SKM-1 treated with dmso at 0.1 percent for 144 hours (cell line): ENCODE results near the gene RNF224.
"Not testable (repeated sequence)": the region's sequence is repeated elsewhere in the genome, so short reads cannot be mapped to it uniquely, and the experiment has no call there.

ENCODE experiments used
- DNase-seq: peaks from one replicate; lab custom pipeline; 2025; ENCODE audit not compliant: unreplicated experiment; lab: John Stamatoyannopoulos, UW

The RNF224 gene

DNA sequence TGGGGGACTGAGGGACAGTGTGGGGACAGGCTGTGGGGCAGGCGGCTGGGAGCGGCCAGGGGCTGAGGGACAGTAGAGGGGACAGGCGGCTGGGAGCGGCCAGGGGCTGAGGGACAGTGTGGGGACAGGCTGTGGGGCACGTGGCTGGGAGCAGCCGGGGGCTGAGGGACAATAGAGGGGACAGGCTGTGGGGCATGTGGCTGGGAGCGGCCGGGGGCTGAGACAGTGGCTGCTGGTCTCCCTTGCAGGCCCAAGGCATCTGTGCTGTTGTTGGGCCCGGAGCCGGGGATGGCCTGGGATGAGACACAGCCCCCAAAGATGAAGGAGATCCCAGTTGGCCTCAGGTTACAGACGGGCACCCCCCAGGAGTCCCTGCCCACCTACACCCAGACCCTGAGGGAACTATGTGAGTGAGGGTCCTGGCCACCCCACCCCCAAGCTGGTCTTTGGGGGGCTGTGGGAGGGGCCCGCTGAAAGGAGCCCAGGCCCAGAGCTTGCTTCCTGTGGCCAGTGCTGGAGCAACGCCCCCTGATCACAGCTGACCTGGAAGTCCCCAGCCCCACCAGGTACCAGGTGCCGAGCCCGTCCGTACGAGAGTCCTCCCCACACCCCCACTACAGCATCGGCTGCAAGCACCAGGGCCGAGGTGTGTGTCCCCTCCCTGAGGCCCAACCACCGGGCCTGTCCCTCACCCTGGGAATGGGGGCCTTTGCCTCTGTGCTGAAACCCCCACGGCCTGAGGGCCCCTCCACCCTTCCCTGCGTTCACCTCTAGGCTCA lies 24.4 kb downstream of the RNF224 start:
- no peak for DNase-seq

DNA sequence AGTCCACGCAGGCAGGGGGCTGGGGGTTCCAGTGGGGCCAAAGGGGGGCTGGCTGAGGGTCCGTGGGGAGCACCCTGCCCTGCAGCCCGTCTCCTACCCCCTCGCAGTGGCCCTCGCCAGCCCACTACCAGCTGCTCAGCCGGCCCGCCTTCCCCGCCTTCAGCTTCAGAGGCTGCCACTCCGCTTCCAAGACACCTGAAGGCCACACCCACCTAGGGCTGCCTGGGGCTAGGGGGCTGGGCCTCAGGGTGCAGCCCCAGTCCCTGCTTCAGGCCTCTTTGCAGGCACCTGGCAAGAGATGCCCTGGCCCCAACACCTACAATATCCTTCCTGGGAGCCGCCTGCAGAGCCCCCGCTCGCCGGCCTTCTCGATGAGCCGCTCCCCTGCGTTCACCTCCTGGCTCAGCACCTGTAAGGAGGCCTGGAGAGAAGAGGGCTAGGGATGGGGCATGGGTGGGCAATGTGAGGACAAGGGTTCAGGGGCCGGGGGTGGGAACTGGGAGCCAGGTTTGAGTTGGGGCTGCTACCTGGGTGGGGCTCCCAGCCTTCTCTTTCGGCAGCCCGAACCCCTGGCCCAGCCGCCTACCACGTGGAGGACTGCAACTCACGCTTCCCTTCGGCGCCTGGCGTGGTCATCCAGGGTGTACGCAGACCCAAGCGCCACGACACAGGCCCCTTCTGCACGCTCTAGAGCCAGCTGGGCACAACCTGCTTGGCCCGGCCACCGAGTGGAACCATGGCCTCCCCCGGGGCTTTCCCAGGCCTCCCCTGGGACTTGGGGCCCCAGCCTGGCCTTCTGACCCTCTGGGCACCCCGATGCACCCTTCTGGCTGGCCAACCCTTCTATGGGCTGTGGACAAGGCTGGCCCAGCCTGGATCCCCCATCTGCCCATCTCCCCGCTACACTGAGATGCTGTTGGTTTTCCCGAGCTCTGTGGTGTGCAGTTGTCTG lies 25.5 kb downstream of the RNF224 start:
- no peak for DNase-seq

DNA sequence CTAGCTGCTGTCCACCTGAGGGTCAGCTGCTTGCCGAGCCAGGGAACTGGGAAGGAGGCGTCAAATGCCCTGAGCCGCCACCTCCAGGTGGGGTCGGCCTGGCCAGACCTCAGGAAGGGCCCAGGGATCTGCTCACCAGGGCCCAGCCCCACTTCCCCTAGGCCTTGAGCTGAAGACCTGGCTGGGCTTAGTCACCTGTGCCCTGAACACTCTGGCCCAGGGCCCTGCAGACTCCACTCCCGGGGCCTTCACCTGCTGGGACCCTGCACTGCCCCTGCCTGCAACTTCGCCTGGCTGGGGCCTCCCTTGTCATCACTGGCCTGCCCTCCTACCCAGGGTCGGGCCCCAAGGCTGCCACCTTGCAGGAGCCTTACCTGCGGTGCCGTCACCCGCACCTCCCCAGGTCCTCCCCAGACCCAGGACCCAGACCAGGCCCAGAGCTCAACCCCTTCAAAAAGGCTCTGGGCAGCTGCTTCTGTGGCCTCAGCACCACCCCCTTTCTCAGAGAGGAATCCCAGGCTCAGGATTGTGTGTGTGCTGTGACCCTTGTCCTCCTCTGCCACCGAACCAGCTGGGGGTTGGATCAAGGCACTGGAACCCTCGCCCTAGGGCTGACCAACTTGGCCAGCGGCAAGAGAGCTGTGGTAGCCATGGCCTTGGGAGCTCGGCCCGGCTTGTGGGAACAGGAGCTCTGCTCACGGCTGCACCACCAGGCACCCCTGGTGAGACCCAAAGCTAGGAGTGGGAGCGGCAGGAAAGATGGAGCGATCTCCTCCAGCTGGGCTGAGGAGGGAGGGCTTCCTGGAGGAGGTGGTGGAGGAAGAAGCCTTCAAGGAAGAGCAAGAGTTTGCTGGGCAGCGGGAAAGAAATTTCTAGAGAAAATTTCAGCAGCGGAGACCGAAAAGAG lies 26.7 kb downstream of the RNF224 start:
- no peak for DNase-seq

DNA sequence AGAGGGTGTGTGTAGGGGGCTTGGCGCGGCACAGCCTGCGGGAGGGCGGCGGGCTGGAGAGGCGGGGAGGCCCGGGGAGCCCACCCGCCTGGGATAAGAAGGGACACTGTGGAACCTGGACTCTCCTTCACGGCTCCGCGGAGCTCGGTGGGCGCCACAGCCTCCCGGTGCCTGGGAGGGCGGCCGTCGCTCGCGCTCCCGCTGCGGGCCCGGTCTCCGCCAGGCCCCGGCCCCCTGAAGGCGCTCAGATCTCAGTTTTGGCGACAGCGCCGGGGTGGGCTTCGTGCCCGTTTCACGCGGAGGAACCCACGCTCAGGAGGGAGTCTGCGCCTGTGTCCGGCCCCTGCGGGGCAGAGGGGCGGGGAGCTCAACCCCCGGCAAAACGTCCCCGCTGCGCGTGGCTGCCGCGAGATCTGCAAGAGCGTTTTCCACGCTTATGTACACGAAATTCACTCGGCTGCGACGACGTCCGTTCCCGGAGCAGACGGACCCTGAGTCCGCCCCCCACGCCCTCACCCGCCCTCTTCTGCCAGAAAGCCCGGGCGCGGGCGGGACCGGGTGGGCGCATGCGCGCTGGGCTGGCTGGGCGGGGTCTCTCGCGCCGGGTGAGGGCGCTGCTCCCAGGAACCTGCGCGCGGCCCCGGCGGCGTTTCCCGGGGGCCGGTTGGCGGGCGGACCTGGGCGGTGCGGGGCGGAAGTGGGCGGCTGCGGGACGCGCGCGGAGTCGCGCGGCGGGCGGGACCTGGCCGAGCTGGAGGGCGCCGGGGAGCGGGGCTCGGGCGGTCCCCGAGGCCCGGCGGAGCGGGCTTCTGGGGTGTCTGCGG lies 27.5 kb downstream of the RNF224 start, which contains the start of gene NELFB:
Gene NELFB (plus strand): TSS at position 704 of the 824 bp plus-strand sequence.
- peak; percentile 80 for DNase-seq

DNA sequence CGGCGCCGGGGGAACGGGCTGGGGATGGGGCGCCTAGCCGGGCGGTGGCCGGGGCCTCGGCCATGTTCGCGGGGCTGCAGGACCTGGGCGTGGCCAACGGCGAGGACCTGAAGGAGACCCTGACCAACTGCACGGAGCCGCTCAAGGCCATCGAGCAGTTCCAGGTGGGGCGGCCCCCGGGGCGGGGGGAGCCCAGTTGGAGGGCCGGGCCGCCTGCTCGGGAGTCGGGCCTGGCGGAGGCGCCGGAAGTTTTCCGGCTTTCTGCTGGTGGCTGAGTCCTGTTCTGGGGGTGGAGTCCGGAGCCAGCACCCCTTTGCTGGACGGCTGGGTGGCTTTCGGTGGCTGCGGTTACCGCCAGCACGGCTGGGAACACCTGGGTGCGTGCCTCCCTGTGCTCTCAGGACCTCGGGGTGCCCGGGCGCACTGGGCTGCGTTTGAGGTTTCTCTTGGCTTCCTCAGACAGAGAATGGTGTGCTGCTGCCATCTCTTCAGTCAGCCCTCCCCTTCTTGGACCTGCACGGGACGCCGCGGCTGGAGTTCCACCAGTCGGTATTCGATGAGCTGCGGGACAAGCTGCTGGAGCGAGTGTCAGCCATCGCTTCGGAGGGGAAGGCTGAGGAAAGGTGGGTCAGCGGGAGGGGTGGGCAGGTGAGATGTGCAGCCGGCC lies 28.3 kb downstream of the RNF224 start:
- DNase-seq: no peak

DNA sequence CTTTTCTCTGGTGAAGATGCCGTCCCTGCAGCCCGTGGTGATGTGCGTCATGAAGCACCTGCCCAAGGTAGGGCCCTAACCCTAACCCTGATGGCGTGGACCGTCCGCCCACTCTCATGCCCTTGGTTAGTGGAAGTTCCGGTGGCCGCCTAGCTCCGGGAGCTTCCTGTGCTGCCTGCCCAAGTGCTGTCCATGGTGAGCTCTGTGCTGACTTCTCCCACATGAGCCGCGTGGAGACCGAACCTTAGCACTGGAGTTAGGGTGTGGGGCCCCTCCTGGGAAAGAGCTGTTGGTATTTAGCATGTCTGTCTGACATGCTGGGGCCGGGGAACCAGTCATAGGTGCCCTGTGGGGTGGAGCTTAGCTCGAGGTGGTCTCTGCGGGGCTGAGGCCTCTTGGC lies 29.1 kb downstream of the RNF224 start:
- no peak for DNase-seq

DNA sequence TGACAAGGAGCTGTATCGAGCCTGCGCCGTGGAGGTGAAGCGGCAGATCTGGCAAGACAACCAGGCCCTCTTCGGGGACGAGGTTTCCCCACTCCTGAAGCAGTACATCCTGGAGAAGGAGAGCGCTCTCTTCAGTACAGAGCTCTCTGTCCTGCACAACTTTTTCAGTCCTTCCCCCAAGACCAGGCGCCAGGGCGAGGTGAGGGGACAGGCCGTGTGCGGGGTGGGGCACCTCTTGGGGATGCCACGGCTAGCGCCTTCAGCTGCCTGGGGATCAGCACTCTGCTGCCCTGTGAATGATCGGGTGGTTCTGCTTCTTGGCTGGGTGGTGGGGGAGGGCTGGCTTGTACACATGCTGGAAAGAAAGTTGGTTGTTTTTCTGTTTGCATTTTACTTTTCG lies 29.6 kb downstream of the RNF224 start:
- no peak for DNase-seq

DNA sequence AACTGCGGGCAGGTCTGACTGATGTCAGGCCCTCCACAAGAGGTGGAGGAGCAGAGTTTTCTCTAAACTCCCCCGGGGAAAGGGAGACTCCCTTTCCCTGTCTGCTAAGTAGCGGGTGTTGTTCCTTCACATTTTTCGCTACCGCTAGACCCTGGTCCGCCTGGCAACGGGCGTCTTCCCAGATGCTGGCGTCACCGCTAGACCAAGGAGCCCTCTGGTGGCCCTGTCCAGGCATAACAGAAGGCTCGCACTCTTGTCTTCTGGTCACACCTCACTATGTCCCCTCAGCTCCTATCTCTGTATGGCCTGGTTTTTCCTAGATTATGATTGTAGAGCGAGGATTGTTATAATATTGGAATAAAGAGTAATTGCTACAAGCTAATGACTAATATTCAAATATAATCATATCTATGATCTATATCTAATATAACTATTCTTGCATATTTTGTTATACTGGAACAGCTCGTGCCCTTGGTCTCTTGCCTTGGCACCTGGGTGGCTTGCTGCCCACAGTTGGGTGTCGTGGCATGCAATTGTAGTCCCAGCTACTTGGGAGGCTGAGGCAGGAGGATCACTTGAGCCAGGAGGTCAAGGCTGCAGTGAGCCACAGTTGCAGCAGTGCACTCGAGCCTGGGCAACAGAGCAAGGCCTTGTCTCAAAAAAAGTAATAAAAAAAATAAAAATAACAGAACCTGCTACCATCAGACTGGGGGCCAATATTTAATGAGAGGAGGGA lies 35.0 kb downstream of the RNF224 start:
- DNase-seq: not testable (repeated sequence)

DNA sequence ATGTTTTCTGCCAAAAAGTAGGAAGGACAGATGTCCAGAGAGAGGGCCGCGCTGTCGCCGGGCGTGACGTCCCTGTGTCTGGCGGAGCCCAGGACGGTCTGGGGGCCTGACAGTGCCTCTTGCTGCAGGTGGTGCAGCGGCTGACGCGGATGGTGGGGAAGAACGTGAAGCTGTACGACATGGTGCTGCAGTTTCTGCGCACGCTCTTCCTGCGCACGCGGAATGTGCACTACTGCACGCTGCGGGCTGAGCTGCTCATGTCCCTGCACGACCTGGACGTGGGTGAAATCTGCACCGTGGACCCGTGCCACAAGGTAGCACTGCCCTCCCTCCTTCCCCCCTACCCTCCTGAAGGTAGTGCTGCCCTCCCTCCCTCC lies 35.6 kb downstream of the RNF224 start:
- DNase-seq: no peak

DNA sequence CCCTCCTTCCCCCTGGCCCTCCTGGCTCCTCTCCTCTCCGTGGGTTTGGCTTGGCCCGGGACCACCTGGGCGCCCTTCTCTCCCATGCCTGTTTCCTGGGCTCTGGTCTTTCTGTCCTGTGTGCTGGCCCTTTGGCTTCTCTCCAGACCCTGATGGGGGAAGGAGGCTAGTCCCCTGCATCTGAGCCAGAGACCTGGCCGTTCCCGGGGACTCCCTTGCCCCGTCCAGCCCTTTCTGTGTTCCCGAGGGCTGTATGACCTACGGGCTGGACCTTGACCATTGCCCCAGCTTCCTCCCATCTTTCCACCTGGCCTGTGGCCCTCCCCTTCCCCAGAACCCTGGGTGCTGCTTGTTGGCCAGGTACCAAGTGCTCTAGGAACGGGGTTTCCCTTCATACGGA lies 36.2 kb downstream of the RNF224 start:
- DNase-seq: no peak

DNA sequence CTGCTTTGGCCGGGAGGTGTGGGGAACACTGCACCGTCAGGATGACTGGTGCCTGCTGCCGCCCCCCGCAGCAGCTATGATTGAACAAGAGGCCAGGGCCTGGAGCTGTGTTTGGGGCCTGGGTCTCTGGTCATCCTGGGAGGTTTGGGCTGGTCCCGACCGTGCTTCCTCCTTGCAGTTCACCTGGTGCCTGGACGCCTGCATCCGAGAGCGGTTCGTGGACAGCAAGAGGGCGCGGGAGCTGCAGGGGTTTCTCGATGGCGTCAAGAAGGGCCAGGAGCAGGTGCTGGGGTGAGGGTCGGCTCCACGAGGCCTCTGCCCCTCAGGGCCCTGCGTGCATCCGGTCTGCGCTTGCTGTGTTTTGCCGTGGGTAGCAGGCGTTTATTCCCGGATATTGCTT lies 36.8 kb downstream of the RNF224 start:
- no peak for DNase-seq

DNA sequence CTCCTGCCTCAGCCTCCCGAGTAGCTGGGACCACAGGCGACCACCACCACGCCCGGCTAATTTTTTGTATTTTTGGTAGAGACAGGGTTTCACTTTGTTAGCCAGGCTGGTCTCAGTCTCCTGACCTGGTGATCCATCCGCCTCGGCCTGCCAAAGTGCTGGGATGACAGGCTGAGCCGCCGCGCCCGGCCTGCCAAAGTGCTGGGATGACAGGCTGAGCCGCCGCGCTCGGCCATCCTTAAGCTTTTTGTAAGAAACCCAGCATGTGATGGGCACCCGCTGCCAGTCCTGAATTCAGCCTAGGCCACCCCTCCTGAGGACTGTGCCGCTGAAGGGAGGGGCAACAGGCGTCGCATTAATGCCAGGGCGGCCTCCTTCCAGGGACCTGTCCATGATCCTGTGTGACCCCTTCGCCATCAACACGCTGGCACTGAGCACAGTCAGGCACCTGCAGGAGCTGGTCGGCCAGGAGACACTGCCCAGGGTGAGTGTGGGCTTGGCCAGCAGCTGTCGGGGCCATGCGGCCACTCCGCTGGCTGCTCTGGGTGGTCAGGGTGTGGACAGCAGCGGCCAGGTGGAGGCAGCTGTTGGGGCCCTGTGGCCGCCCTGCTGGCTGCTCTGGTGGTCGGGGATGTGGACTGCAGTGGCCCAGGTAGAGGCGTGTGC lies 38.3 kb downstream of the RNF224 start:
- DNase-seq: no peak

DNA sequence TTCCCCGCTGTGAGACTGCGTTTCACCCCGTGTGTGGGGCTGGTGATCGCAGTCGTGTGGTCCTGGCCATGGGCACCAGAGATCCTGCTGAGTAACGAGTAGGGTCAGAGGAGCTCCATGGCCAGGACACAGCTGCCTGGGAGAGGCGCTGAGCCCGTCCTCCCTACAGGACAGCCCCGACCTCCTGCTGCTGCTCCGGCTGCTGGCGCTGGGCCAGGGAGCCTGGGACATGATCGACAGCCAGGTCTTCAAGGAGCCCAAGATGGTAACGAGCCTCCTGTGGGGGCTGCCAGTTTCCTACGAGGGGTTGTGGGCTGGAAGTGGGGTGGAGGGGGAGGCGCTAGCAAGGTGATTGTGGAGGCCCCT lies 38.8 kb downstream of the RNF224 start:
- DNase-seq: no peak

DNA sequence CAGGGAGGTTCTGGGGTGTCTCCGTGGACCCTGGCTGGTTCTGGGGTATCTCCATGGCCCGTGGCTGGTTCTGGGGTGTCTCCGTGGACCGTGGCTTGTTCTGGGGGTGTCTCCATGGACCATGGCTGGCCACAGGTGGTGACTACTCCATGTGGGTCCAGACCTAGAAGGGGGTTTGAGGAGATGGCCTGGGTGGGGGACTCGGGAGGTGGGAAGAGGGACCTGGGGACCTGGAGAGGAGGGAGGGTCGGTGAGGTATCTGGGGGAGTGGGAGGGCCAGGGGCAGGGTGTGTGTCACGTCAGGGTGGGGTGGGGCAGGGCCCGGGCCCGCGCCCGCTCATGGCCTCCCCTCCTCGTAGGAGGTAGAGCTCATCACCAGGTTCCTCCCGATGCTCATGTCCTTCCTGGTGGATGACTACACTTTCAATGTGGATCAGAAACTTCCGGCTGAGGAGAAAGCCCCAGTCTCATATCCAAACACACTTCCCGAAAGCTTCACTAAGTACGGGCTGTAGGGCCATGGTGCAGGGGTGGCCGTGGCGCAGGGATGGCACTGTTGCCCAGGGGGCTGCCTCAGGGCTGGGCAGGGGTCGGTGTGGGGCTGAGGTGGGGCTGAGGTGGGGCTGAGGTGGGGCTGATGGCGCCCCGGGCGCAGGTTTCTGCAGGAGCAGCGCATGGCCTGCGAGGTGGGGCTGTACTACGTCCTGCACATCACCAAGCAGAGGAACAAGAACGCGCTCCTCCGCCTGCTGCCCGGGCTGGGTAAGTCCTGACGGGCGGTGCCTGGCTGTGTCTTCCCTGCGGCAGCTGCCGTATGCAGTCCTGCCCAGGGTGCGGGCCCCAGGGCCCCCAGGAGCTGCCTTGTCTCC lies 39.5 kb downstream of the RNF224 start:
- no peak for DNase-seq

DNA sequence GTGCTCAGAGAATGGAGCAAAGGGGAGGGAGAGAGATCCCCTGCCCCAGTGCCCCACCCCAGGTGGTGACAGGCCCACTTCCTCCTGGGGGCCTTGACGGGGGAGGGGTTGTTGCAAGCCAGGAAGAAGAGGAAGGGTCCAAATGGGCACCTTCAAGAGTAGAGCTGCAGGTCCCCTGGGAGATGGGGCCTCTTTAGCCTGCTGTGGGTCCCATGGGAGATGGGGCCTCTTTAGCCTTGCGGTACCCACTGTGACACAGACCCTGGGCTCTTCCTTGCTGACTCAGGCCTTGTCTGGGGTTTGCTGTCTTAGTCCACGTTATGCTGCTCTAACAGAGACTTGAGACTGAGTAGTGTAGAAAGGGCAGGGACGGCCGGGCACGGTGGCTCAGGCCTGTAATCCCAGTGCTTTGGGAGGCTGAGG lies 40.6 kb downstream of the RNF224 start:
- DNase-seq: peak; percentile 47

DNA sequence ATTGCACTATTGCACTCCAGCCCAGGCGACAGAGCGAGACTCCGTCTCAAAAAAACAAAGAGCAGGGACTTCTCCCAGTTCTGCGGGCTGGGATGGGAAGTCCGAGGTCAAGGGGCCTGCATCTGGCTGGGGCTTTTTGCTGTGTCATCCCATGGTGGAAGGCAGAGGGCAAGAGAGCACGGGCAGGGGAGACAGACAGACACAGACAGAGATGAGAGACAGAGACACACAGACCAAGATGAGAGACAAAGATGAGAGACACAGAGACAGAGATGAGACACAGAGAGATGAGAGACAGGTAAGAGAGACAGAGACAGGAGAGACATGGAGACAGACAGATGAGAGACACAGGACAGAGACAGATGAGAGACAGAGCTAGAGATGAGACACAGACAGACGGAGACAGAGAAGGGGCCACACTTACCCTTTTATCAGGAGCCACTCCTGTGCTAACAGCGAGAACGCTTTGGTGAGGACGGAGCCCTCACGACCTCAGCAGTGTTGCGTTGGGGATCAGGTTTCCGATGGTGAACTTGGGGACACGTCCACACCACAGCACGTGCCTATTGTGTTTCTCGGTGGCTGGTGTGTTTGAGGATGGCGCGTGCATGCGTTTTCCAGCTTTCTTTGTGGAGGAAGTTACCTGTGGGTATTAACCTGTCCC lies 41.4 kb downstream of the RNF224 start:
- DNase-seq: no peak

DNA sequence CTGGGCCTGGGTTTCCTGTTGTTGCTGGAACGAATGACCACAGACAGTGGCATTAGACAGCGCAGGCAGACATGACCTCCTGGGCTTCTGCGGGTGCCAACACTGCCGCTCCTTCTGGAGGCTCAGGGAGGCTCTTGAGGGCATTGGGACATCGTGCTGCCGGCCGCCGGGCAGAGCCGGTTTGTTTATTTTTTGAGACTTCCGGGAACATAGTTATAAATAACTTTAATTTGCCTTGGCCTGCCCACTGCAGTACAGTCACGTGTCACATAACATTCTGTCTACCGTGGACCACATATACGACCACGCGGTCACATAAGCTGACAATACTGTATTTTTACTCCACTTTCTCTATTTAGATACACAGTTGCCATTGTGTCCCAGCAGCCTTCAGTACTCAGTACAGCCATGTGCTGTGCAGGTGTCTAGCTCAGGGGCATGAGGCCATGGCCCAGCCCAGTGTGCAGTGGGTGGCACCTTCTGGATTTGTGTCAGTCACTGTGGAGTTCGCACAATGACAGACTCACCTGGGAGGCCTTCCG lies 42.0 kb downstream of the RNF224 start:
- no peak for DNase-seq
